CD4-positive, alpha-beta T cell treated with Interleukin-12 subunit alpha and Interleukin-12 subunit beta, for 1 hour (primary cell): ENCODE measurements around the gene VRK3.
A peak's percentile ranks its signal among the peaks of the same experiment; 100 is the strongest.
"Not testable (repeated sequence)": the region's sequence is repeated elsewhere in the genome, so short reads cannot be mapped to it uniquely, and the experiment has no call there.

Source experiments
- DNase-seq: peaks from one replicate; pipeline ENCODE4 v3.0.0-alpha.2; 2020

VRK3 gene, protein sequence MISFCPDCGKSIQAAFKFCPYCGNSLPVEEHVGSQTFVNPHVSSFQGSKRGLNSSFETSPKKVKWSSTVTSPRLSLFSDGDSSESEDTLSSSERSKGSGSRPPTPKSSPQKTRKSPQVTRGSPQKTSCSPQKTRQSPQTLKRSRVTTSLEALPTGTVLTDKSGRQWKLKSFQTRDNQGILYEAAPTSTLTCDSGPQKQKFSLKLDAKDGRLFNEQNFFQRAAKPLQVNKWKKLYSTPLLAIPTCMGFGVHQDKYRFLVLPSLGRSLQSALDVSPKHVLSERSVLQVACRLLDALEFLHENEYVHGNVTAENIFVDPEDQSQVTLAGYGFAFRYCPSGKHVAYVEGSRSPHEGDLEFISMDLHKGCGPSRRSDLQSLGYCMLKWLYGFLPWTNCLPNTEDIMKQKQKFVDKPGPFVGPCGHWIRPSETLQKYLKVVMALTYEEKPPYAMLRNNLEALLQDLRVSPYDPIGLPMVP

DNA sequence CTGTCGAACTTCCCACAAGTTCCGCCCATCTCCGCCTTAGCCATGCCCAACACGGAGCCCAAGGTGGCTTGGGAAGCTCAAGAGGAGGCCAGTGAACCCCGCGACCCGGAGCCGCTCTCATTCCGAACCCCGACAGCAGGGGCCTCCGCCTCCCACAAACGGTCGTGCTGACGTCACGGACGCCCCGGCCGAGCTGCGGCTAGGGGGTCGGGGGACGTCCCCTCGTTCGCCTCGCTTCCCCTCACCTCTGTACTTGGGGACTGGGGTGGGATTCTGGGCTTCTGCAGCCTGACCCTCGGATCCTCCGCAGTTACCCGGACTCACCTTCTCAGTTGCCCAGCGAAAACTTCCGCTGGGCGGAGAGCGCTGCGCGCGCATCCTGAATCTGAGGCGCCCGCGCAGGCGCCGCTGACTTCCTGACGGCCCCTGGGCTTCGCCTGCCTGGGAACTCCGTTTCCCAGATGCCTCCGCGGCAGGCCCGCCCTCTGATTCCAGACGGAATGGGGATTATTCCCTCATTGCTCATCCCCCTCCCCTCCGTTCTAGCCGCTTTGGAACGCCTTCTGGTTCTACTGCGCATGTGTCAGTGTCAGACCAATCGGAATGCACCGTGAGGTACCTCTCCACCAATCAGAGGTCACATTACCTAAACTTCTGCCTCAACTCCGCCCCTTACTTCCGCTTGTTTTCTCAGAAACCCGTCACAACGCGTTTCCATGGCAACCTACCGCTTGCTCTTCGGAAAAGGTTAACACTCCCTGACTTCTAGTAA lies at the start of gene VRK3:
VRK3 (minus strand) TSS at position 351 of the 772 bp plus-strand sequence. CDS start 9,210 bp downstream, outside the sequence.
- DNase-seq: peak; percentile 100

DNA sequence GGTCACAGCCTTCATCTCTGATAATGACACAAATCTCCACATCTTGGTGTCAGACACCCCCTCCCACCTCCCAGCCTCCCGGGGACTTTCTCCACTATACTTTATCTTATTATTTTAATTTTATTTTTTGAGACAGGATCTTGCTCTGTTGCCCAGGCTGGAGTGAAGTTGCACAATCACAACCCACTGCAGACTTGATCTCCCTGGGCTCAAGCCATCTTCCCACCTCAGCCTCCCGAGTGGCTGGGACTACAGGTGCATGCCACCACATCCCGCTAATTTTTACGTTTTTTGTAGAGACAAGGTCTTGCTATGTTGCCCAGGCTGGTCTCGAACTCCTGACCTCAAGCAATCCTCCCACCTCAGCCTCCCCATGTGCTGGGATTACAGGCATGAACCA lies 43.2 kb upstream of the VRK3 start:
- DNase-seq: not testable (repeated sequence)

DNA sequence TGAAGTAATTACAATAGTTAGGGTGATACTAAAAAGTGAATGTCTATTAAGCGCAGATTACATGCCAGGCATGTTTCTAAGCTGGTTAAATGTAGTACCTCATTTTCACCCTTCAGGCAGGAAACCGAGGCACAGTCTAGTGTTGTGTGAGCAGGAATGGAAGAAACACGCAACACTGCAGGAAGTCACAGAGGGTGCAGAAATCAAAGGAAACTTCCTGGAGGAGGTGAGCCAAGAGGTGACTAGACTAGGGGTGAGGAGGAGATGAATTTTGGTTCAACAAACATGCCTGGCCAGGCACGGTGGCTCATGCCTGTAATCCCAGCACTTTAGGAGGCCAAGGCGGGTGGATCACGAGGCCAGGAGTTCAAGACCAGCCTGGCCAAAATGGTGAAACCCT lies 42.4 kb upstream of the VRK3 start:
- DNase-seq: no peak

DNA sequence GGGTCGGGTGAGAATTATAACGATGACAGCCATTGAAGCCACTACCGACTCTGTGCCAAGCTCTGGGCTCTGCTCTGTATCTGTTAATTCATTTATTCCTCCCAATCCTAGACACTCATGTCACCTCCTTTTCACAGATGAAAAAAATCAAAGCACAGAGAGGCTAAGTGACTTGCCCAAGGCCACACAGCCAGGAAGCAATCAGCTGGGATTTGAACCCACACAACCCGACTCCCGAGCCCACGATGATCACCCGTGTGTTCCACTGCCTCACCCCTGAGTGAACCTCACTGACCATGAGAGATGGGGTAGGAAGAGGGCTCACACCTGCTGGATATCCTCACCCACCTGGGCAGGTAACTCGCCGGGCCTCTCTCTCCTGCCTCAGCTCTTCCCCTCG lies 40.8 kb upstream of the VRK3 start:
- DNase-seq: no peak

DNA sequence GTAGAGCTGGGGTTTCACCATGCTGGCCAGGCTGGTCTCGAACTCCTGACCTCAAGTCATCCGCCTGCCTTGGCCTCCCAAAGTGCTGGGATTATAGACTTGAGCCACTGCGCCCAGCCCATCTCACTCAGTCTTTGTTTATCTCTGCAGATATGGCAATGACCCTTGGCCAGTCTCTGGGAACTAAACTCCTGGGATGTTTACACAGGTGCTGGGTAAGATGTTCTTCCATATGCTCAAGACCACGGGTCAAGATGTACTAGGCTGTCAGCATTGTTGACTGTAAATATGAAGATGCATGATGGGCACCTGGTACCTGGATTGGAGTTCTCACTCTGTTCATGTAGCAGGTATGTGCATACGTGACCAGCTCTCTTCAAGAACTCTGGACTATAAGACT lies 36.5 kb upstream of the VRK3 start:
- no peak for DNase-seq

DNA sequence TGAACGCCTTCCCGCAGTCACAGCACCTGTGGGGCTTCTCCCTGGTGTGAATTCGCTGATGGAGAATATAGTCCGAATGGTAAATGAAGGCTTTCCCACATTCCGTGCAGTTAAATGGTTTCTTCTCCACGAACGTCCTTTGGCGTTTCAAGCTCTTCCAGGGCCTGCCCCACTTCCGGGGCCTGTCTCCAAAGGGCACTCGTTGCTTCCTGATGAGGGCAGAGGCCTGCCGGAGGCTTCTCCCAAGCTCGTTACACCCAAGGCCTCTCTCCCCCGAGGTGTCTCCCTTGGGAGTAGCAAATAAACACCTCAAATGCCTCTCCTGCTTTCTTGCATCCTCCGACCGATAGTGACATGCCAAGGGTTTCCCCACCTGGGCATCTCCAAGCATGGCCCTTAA lies 34.9 kb upstream of the VRK3 start:
- DNase-seq: no peak

DNA sequence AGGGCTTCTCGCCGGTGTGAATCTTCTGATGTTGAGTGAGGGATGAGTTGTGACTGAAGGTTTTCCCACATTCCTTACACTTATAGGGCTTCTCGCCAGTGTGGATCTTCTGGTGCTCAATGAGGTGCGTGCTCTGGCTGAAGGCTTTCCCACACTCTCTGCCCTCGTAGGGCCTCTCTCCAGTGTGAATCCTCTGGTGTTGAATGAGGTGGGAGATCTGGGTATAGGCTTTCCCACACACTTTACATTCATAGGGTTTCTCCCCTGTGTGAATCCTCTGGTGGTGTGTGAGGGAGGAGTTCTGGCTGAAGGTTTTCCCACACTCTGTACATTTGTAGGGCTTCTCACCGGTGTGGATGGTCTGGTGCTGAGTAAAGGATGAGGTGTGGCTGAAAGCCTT lies 33.9 kb upstream of the VRK3 start:
- DNase-seq: no peak

DNA sequence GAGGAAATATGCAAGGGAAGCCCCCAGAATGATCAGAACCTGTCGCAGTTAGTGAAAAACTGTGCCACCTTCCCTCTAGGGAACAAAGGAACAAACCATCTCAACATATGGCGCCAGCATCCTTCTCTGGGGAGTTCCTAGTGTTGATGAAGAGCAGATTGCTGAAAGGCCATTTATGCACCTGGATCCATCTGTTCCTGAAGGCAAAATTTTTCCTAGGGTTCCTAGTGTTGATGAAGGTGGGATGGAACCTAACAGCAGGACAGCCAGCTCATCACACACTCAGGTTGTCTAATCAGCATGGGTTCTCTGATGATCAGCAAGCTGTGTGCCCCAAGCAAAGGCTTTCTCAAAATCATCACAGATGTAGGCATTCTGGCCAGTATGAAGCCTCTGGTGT lies 33.3 kb upstream of the VRK3 start:
- DNase-seq: no peak

DNA sequence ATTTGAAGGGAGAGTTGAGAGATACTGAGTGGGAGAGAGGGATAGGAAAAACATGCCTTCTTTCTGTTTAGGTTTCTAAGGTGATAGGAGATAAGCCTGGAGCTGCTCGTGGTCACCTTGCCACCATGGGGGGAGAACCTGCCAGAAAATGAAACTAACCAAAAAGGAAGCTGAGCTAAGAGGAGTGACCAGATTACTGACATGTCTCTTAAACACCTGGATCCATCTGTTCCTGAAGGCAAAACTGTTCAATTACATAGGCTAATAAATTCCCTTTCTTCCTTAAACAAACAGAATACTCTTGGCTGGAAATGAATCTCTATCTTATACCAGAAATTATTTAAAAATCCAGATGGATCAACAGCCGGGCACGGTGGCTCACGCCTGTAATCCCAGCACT lies 27.9 kb upstream of the VRK3 start:
- DNase-seq: no peak

DNA sequence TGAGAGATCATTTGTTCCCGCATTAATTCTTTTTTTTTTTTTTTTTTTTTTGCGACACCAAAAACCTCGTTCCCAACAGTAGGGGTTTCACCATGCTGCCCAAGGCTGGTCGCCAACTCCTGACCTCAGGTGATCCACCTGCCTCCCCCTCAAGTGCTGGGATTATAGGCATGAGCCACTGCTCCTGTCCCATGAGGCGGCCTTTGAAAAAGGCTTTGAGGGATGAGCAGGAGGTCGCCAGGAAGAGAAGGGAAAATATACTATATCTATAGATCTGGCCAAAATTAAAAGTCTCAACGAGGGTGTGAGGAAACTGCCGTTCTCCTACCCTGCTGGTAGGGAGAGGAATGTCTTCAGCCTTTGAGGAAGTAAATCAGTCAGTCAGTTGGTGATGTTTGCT lies 26.8 kb upstream of the VRK3 start:
- DNase-seq: no peak

DNA sequence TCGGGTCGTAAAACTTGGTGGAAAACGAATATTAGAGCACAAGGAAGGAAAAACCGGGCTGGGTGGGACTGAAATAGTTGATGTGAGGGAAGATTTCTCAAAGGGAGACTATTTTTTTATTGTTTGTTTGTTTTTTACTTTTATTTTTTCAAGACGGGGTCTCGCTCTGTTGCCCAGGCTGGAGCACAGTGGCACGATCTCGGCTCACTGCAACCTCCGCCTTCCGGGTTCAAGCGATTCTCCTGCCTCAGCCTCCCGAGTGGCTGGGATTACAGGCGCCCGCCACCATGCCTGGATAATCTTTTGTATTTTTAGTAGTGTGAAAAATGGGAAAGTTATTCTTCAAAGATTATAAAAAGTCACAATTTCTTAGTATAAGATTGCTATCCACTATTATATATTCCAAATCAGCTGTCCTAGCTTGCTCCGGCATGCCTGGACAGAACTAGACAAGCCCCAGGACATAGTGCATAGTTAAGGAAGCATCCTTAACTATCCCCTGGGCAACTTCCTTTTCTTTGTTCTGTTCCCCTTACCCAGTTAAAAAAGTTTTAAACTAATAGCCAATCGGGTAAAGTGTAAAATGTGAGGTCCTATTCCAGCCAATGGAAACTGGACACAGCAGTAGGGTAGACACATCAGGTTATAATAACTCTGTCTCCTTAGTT lies 26.2 kb upstream of the VRK3 start:
- not testable (repeated sequence) for DNase-seq

DNA sequence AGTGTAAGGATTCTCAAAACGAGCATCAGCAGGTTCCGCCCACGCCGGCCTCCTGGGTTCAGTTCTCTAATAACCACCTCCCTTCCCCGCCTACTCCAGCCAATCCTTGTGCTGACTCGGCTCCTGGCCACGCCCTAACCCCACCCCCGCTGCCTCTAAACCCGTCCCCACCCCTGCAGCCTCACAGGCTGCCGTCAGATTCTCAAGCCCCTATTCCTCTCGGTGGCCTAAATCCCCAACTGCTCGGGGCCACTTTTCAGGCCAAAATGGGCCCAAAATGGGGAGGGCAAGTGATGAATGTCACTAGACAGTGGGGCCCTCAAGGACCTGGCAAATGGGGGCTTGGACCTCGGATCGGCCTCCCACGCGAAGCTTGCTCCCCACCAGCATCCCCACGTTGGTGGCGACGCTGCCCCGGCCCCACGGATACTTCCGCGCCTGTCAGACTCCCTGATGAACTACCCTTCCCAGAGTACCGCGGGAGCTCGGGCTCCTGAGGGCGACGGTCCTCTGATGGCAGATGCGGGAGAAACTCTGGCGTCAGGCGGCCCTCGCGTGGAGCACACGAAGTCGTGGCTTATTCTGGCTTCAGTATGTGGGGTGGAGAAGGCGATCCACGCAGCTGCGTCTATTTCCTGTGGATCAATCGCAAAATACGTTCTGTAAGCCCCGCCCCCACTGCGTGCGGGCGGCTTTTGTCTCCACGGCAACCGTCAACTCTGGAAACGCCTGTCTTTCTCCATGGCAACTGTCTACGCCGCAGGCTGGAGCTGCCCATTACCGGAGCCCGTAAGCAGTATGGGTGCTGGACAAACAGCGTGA lies 25.4 kb upstream of the VRK3 start:
- peak; percentile 91 for DNase-seq

DNA sequence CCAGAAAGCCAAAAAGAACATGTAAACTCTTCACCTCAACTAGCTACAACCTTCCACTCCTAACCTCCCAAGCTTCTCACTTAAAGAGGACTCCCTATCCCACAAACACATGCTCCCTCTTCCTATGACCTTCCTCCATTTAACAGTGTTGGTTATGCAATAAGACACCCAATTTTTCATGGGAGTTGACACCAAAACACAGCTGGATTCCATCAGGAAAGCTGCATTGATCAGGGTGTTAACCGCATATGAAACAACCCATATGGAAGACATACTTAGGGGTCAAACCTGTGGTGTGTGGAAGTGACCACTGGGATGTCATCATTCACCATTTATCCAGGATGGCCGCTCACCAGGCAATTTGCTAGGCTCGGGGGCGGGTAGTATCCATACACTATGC lies 22.5 kb upstream of the VRK3 start:
- DNase-seq: no peak

DNA sequence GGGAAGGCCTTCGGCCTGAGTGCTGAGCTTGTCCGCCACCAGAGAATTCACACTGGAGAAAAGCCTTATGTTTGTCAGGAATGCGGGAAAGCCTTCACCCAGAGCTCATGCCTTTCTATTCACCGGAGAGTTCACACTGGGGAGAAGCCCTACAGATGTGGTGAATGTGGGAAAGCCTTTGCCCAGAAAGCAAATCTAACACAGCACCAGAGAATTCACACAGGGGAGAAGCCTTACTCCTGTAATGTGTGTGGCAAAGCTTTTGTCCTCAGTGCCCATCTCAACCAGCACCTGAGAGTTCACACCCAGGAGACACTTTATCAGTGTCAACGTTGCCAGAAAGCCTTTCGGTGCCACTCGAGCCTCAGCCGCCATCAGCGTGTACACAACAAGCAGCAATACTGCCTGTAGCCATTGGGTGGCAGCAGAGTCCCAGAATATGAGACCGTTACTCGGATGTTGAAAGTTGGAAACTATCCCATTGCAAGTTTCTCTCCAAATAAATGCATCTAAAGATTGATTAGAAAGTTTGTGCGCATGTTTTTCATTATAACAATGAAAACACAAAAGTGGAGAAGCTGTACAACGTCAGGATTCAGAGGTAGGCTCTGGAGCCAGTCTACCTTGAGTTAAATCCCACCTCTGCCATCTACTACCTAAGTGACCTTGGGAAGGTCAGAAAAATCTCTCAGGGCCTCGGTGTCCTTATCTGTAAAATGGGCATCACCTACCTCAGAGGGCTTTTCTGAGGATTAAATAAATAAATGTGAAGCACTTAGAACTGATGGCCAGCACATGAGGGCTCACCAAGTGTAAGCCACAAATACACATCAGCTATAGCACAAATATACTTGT lies 21.7 kb upstream of the VRK3 start:
- DNase-seq: peak; percentile 66

DNA sequence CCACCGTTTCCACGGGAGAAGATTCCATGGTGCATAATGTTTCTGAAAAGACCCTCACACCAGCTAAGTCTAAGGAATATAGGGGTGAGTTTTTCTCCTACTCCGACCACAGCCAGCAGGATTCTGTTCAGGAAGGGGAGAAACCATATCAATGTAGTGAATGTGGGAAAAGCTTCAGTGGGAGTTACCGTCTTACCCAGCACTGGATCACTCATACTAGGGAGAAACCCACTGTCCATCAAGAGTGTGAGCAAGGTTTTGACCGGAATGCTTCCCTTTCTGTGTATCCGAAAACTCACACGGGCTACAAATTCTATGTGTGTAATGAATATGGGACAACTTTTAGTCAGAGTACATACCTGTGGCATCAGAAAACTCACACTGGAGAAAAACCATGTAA lies 19.8 kb upstream of the VRK3 start:
- no peak for DNase-seq

DNA sequence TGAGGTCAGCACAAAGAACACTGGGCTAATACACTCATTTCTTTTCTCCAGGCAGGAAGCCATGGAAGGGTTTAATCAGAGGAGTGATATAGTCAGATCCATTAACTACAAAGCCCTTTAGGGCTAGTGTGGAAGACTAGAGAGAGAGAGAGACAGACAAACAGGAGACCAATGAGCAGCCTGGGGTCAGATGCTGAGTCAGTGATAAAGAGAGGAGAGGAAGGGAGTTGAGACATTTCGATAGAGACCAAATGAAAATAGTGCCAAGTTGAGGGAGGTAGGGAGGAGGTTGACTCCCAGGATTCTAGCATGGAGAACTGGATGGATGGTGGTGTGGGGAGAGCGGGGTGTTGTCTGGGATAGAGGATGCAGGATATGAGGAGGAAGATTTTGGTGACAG lies 18.8 kb upstream of the VRK3 start:
- no peak for DNase-seq

DNA sequence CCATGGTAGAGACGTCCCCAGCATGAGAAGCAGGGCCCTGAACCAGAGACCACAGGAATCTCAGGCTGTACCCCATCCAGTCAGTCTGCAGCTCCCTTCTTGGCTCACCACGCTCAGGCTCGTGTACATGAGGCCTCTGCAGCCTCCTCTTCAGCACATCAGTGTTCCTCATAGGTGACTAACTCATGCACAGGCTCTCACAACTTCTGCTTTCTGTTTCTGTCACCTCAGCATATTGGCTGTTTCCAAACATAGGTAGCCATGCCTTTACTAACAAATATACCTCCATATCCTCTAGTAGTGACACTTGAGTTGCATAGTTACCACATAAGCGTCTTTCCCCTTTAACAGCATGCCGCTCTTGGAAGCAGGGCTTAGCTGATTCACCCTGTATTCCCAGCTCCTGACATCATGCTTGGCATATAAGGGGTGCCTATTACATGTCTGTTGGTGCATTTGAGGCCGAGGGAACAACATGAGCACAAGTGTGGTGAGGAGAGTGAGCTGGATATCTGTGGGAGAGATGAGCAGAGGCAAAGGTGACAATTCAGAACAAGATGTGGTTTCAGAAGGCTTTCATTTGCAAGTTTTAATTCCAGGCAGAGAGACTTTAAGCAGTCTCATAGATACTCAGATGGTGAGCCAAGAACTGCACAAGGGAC lies 17.3 kb upstream of the VRK3 start:
- DNase-seq: no peak

DNA sequence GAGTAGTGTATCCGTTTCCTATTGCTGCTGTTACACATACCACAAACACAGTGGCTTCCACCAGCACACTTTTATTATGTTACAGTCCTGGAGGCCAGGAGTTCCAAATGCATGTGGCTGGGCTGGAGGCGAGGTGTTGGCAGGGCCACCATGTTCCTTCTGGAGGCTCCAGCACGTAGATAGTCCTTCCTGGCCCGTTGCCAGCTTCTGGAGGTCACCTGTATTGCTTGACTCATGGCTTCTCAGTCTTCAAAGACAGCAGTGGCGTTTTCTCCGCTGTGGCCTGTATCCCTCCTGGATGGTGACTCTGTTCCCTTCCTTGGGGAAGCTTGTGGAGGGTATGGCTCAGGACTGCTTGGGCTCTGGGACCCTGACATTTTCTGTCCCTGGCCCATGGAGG lies 15.8 kb upstream of the VRK3 start:
- DNase-seq: no peak

DNA sequence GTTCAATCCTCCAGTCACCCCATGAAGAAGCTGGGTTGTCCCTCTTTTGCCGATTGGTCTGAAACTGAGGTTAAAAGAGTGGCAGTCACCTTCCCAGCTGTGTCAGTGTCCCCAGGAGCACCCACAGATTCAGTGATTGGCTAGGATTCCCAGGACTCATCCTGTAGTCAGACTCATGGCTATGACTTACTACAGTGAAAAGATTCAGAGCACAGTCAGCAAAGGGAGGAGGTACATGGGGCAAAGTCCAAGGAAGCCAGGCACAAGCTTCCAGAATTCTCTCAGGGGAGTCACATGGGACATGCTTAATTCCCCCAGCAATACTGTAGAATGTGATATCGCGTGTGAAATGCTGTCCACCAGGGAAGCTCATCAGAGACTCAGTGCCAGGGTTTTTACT lies 14.8 kb upstream of the VRK3 start:
- no peak for DNase-seq

DNA sequence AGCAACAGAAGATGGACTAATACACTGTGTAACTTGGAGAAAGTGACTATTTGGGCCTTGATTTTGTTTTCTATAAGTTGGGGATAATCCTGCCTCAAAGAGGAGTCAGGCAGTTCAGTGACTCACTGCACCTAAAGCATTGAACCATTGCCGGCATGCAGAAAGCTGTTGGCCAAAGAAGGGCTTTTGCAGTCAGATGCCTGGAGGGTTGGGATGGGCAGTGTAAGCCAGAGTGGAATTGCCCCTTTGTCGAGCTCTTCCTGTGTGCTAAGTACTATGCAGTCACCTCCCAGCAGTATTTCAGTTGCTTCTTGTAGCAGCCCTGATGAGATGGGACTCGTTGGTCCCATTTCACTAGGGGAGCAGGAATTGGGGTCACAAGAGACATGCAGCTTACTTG lies 11.7 kb upstream of the VRK3 start:
- DNase-seq: no peak

DNA sequence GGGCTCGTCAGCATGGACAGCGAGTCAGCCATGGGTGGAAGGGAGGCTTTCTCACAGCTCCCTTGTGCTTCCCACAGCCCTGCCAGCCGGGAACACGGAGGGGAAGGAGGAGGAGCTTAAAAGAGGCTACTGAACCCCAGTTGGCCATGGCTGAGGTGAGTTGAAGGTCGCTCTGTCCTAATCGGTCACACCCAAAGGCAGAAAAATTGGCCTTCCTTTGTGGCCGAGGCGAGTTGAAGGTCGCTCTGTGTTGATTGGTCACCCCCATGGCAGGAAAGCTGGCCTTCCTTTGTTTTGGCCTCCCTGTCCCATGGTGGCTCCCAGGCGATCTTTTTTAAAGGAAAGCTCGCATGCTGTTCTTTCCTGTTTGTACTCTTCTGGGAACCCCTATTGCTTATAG lies 5.8 kb upstream of the VRK3 start:
- no peak for DNase-seq
